ENCODE measurements around the gene SPAG8. TPM values are rescaled to one million over a fixed set of nuclear protein-coding genes. Genes with fewer than 3 reads are reported as not detected.

SPAG8 gene
- total RNA-seq, 2 experiments from 2014 or later = 1.8 to 2.5 TPM

DNA sequence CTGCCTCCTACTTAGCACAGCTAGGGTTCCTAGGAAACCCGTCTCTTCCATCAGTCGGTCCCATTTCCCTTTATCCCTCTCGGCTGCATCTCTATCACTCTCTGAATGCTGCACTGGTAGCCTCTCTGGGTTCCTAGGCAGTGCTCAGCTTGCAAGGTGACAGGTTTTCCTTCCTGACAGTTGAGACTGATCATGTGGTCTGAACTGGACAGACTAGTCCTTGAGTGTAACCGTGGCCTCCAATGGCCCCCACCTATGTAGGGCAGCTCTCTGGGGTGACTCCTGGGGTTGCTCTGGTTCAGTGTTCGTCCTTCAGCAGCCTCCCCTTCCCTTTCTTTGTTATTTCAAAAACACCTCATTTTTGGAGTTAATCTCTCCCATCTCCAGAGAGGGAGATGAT lies 20.8 kb upstream of the SPAG8 start:
- POLR2A ChIA-PET = no interaction called here
- peaks cover 26% of the 10 kb centered on the region for H3K4me1 Mint-ChIP-seq
- no peaks in the 10 kb centered on the region for H3K27me3 Mint-ChIP-seq

DNA sequence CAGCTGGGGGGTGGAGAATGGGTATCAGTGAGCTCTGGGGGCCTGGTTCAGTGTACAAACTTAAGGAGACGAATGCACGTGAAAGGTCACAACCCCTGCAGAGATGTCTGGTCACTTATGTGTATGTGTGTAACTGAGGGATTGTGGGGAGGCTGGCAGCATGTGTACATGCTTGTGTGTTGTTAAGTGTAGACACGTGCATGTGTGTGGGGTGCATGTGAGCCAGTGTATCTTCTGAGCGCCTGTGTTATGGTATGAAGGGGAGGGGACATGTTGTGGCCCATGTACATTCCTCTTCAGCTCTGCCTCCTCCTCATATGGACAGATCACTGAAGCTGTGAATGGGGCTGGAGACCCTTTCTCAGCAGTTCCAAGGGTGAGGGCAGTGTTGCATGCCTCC lies 19.0 kb upstream of the SPAG8 start:
- no peak overlapping the region for H3K4me3 Mint-ChIP-seq
- ChIA-PET CTCF (interaction anchor here (1.1 to 2.3 kb wide), 2 partner anchors 41 to 51 kb away, joined by 3 to 8 read pairs; no protein-coding TSS in a partner anchor), POLR2A (interaction anchor here (0.6 kb wide), 1 partner anchor 181 kb away, joined by 4 read pairs; no protein-coding TSS in a partner anchor)
- H3K4me1 Mint-ChIP-seq = peaks cover 35% of the 10 kb centered on the region
- no peak for DNase-seq
- no peaks in the 10 kb centered on the region for H3K36me3 Mint-ChIP-seq (ENCODE audit: low read depth)
- H3K27ac Mint-ChIP-seq = no peak overlapping the region
- H3K9me3 Mint-ChIP-seq = no peaks in the 10 kb centered on the region
- H3K27me3 Mint-ChIP-seq = peaks cover 3% of the 10 kb centered on the region

More for the DNA sequence above, 20.8 kb upstream of the SPAG8 start:
- no peaks in the 10 kb centered on the region for H3K9me3 Mint-ChIP-seq
- CTCF ChIA-PET = interaction anchor here (1.6 to 2.3 kb wide), 2 partner anchors 22 to 43 kb away, joined by 4 to 8 read pairs; no protein-coding TSS in a partner anchor
- no peaks in the 10 kb centered on the region for H3K36me3 Mint-ChIP-seq (ENCODE audit: low read depth)
- H3K4me3 Mint-ChIP-seq = no peak overlapping the region
- H3K27ac Mint-ChIP-seq = no peak overlapping the region
- DNase-seq = no peak

DNA sequence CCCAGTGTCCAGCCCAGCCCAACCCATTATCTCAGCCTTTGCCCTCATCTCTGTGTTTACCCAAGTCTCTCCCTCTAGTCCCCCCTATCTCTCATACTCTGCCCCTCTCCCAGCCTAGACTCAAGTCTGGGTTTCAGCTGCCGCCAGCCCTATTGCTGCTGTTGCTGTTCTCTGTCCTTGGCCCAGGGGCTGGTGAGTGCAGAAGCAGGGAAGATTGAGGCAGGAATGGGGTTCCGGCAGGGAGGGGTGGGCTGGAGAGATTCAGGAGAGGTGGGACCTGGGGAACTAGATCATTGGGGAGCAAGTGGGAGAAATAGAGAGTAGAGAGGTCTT lies 17.7 kb upstream of the SPAG8 start:
- DNase-seq = no peak
- Mint-ChIP-seq H3K36me3 (ENCODE audit: low read depth) (no peaks in the 10 kb centered on the region), H3K4me3 (peak overlapping the region; percentile 79), H3K9me3 (no peaks in the 10 kb centered on the region), H3K27ac (peak overlapping the region; percentile 77), H3K4me1 (peaks cover 36% of the 10 kb centered on the region), H3K27me3 (peaks cover 3% of the 10 kb centered on the region)
- POLR2A ChIA-PET = no interaction called here
- CTCF ChIA-PET = interaction anchor here (0.6 kb wide), 1 partner anchor 62 kb away, joined by 3 read pairs; no protein-coding TSS in a partner anchor

DNA sequence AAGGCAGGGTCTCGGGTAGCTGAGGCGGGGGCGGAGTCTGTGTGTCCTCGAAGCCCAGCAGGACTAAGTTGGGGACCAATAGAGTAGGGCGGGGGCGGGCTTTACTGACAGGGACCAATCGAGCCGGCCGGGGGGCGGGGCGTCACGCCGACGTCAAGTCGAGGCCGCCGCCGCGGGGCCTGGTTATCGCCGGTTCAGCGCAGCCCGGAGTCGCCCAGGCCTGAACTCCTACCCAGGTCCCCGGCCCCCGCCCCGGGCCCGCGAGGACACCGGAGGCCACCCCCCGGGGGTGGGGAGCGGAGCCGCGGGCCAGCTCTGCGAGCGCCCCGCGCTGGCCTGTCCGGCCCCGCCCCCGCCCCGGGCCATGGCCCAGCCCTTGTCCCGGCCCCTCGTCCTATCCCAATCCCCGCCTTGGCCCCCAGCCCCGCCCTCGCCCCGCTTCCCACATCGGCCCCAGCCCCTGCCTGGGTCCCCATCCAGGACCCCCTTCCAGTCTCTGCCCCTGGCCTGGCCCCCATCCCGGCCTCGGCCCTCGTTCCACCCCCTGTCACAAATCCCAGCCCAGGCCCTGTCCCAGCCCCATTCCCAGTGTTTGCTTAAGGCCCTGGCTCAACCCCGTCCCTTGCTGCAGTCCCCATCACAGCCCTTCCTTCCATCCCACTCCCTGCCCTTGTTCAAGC lies 17.2 kb upstream of the SPAG8 start, which contains the start of gene TMEM8B:
TSS of gene TMEM8B (plus strand) at position 145 of the 680 bp plus-strand sequence. CDS start at position 365, 220 bp downstream.
- H3K9me3 Mint-ChIP-seq = no peaks in the 10 kb centered on the region
- H3K4me1 Mint-ChIP-seq = peaks cover 32% of the 10 kb centered on the region
- peak within 1 kb of the TSS; percentile 89 for H3K27ac Mint-ChIP-seq
- H3K4me3 Mint-ChIP-seq = peak within 1 kb of the TSS; percentile 91
- CTCF ChIA-PET = interaction anchor here (0.7 to 1.7 kb wide), 2 partner anchors 16 to 40 kb away, joined by 3 to 4 read pairs; no protein-coding TSS in a partner anchor
- POLR2A ChIA-PET = interaction anchor here (1.1 kb wide), 1 partner anchor 15 kb away, joined by 5 read pairs; the partner anchor contains the start of gene HINT2
- H3K27me3 Mint-ChIP-seq = peaks cover 3% of the 10 kb centered on the region
- no peaks in the 10 kb centered on the region for H3K36me3 Mint-ChIP-seq (ENCODE audit: low read depth)
- DNase-seq = peak; percentile 95

DNA sequence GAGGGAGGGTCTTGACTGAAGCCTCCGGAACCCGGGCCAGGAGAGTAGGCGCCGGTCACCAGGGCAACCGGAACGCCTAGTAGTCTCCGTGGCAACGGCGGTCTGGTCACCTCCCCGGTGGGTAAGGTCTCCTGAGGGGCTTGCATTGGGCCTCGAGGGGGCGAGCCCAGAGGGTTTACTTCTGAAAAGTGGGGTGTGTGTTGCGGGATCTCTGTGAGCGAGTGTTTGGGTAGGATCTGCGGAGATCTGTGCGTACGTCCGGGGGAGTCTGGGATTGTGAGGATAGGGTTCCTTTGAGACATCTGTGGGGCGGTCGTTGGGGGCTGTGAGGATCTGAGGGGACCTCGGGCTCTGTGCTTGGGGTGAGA lies 16.6 kb upstream of the SPAG8 start, which contains the start of gene FAM221B:
TSS of gene FAM221B (minus strand) at position 17 of the 368 bp plus-strand sequence. CDS start 2,571 bp downstream, outside the sequence.
- Mint-ChIP-seq H3K9me3 (no peaks in the 10 kb centered on the region), H3K4me1 (peaks cover 29% of the 10 kb centered on the region), H3K36me3 (ENCODE audit: low read depth) (no peaks in the 10 kb centered on the region), H3K27me3 (peaks cover 3% of the 10 kb centered on the region), H3K4me3 (peak within 1 kb of the TSS; percentile 91), H3K27ac (peak within 1 kb of the TSS; percentile 89)
- ChIA-PET CTCF (interaction anchor here (0.7 to 1.7 kb wide), 2 partner anchors 15 to 40 kb away, joined by 3 to 4 read pairs; no protein-coding TSS in a partner anchor), POLR2A (interaction anchor here (1.1 kb wide), 1 partner anchor 14 kb away, joined by 5 read pairs; the partner anchor contains the start of gene HINT2)
- peak; percentile 50 for DNase-seq

DNA sequence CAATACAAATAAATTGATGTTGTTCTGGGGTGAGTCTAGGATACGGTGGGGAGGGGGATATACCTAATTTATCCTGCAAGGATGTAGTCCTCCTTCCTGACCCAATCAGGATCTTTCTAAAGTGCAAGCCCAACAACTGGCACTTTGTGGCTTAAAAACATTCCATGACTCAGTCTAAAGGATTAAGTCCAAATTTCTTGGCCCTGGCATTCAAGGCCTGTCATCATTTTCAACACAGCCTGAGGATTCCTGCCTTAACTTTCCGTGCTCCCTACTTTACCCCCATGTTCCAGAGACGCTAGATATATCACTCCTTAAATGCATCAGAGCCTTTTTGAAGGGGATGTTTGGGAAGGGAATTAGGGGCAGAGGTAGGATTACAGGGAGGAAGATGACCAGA lies 15.4 kb upstream of the SPAG8 start:
- Mint-ChIP-seq H3K4me1 (peaks cover 26% of the 10 kb centered on the region), H3K27ac (no peak overlapping the region), H3K4me3 (peak overlapping the region; percentile 91), H3K36me3 (ENCODE audit: low read depth) (no peaks in the 10 kb centered on the region), H3K27me3 (peaks cover 5% of the 10 kb centered on the region), H3K9me3 (no peaks in the 10 kb centered on the region)
- DNase-seq = no peak
- ChIA-PET POLR2A (no interaction called here), CTCF (no interaction called here)

DNA sequence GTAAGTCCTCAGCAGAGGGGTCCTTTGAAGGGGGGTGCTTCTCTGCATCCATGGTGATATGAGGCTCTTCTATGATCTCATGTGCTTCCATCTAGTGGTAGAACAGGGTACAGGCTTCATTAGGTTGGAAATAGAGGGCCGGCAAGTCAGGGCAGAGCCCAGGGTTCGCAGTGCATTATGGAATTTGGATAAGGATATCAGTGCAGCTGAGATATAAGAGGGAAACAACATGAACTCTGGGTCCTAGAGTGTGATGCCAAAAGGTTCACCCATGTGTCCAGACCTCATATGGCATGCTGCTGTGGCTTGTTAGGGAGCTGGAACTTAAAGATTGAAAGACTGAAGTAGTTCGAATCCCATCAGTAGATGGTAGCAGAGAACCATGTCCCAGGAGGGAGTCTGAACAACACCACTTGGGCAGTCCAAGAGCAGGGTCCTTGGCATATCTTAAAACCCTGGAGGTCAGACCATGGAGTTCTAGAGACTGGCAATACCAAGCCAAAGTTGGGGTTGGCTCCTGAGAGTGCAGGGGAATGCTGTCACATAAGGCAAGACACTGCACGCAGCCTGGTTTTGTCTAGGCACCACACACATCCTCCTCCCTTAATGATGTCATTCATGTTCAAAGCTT lies 14.1 kb upstream of the SPAG8 start:
- Mint-ChIP-seq H3K27ac (no peak overlapping the region), H3K4me1 (peaks cover 26% of the 10 kb centered on the region), H3K4me3 (no peak overlapping the region), H3K36me3 (ENCODE audit: low read depth) (no peaks in the 10 kb centered on the region), H3K9me3 (no peaks in the 10 kb centered on the region), H3K27me3 (peaks cover 5% of the 10 kb centered on the region)
- peak; percentile 52 for DNase-seq
- ChIA-PET CTCF (interaction anchor here (0.6 to 1.7 kb wide), 16 partner anchors 8 to 709 kb away, joined by 3 to 12 read pairs (median 4); partner anchors contain the start of genes HINT2 and SPAG8), POLR2A (no interaction called here)

DNA sequence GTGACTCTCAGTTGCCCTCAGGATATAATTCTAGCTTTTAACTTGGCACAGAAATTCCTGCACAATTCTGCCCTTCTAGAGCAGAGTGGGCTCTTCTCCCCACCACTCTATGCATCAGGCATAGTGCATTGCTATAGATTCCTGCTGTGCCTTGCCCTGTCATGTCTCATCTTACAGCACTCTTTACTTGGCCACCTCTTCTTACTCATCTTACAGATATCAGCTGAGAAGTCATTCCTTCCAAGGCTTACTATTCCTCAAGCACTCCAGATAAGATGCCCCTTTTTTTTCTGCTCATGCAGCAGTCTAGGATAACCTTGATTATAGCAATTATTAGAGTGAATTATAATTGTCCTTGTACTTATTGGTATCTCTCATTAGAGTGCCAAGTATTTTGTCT lies 10.9 kb upstream of the SPAG8 start:
- no peaks in the 10 kb centered on the region for H3K36me3 Mint-ChIP-seq (ENCODE audit: low read depth)
- no peak overlapping the region for H3K4me3 Mint-ChIP-seq
- H3K27me3 Mint-ChIP-seq = peaks cover 8% of the 10 kb centered on the region
- CTCF ChIA-PET = interaction anchor here (1.3 kb wide), 1 partner anchor 25 kb away, joined by 3 read pairs; no protein-coding TSS in a partner anchor
- H3K27ac Mint-ChIP-seq = no peak overlapping the region
- POLR2A ChIA-PET = no interaction called here
- DNase-seq = no peak
- H3K9me3 Mint-ChIP-seq = no peaks in the 10 kb centered on the region
- peaks cover 12% of the 10 kb centered on the region for H3K4me1 Mint-ChIP-seq

DNA sequence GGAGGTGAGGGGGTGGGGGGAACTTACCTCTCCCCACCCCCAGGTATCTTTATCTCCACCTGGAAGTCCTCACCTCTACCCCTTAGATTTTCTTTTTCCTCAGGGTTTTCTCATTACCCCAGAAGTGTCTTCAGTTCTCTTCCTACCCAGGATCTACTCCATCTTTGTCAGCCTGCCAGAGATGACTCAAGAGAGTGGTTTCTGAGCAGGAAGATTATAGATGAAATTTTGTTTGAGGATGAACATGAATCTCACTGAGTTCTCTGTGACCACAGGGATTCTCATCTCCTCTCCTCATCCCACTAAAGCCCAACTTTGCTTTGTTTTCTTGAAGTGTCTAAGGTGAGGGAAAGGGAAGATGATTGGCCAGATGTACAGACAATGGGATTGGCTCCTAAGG lies 8.0 kb upstream of the SPAG8 start:
- no peak for DNase-seq
- H3K4me1 Mint-ChIP-seq = peaks cover 5% of the 10 kb centered on the region

DNA sequence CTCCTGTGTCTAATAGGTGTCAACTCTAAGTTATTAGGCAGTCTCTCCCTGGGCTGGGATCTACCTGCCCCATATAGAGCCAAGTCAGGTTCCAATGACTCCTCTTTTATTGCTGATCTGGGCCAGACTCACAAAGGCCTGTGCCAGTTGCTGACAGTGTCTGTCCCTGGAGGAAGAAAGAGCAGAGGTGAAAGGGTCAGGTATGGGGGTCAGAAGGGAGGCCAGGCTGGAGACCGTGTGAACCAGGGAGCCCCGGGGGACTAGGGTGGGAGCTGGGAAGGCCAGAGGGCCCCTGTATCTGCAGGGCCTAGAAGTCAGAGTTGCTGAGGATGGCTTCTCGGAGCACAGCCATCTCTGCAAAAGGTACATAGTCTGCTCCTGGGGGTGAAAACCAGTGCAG lies 6.3 kb upstream of the SPAG8 start:
- no peaks in the 10 kb centered on the region for H3K9me3 Mint-ChIP-seq
- ChIA-PET POLR2A (no interaction called here), CTCF (no interaction called here)
- no peak overlapping the region for H3K27ac Mint-ChIP-seq
- DNase-seq = no peak
- H3K4me3 Mint-ChIP-seq = no peak overlapping the region
- peaks cover 15% of the 10 kb centered on the region for H3K27me3 Mint-ChIP-seq
- peaks cover 4% of the 10 kb centered on the region for H3K36me3 Mint-ChIP-seq (ENCODE audit: low read depth)
- H3K4me1 Mint-ChIP-seq = peaks cover 16% of the 10 kb centered on the region

More for the DNA sequence above, 8.0 kb upstream of the SPAG8 start:
- Mint-ChIP-seq H3K27ac (no peak overlapping the region), H3K9me3 (no peaks in the 10 kb centered on the region), H3K4me3 (no peak overlapping the region), H3K27me3 (peaks cover 15% of the 10 kb centered on the region), H3K36me3 (ENCODE audit: low read depth) (no peaks in the 10 kb centered on the region)
- CTCF ChIA-PET = interaction anchor here (0.8 to 1.3 kb wide), 2 partner anchors 16 to 91 kb away, joined by 4 read pairs; no protein-coding TSS in a partner anchor
- POLR2A ChIA-PET = no interaction called here

DNA sequence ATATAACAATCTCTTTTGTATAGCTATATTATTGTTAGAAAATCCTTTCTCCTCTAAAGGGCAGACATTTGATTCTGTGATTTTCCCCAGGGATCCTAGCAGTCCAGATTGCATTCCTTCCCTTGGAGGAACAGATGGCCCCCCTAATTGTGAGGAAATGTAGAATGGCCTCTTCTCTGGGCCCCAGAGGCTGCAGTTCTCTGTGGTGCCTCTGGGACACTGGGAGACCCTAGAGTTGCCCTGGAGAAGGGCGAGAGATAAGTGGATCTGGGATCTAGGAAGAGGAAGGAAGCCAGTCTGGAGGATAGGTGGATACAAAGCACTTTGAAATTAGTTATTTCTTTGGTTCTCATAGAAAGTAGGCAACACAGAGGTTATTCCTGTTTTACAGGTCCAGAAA lies 4.6 kb upstream of the SPAG8 start:
- no peaks in the 10 kb centered on the region for H3K9me3 Mint-ChIP-seq
- DNase-seq = no peak
- H3K27me3 Mint-ChIP-seq = peaks cover 13% of the 10 kb centered on the region
- CTCF ChIA-PET = interaction anchor here (1.0 to 1.3 kb wide), 2 partner anchors 10 to 159 kb away, joined by 3 to 4 read pairs; partner anchors contain the start of gene RMRP
- peaks cover 4% of the 10 kb centered on the region for H3K36me3 Mint-ChIP-seq (ENCODE audit: low read depth)
- no peak overlapping the region for H3K4me3 Mint-ChIP-seq
- H3K4me1 Mint-ChIP-seq = peaks cover 32% of the 10 kb centered on the region
- POLR2A ChIA-PET = no interaction called here
- H3K27ac Mint-ChIP-seq = no peak overlapping the region

DNA sequence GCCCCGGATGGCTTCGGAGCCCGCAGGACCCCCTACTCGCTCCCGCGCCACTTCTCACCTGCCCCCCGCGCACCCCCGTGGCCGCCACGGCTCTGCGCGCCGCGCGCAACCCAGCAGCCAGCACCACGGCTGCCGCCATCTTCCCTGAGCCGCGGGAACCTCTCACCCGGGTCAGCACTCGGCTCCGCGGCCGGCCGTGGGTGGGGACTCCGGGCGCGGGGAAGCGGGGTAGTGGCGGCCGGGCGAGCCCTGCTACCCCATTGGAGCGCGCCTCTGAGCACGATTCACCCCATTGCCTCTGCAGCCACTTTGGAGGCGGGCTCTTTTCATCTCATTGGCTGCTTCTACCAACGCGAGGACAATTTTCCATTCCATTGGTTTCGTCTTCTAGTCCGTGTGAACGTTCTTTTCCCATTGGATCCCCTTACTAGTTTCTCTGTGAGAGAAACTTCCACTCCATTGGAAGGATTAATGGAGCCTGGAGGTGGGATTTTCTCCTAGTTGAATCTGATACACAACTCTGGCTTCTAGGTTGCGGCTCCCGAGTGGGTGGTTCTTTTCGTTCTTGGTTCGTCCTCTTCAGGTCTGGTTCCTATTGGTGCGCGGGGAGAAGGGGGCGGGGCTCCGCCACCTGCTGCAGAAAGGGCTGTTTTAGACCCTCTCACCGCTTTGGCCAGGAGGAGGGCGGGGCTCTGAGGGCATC lies 2.9 kb upstream of the SPAG8 start, which contains the start of gene HINT2:
TSS of gene HINT2 (minus strand) at position 202 of the 703 bp plus-strand sequence. CDS start at position 139, 63 bp downstream.
- H3K9me3 Mint-ChIP-seq = no peaks in the 10 kb centered on the region

More for the DNA sequence above, 2.9 kb upstream of the SPAG8 start, which contains the start of gene HINT2:
- Mint-ChIP-seq H3K27me3 (peaks cover 13% of the 10 kb centered on the region), H3K36me3 (ENCODE audit: low read depth) (peaks cover 4% of the 10 kb centered on the region), H3K27ac (peak within 1 kb of the TSS; percentile 95), H3K4me1 (peaks cover 43% of the 10 kb centered on the region), H3K4me3 (peak within 1 kb of the TSS; percentile 86)
- CTCF ChIA-PET = interaction anchor here (0.6 to 5.5 kb wide), 6 partner anchors 9 to 1660 kb away, joined by 3 to 34 read pairs (median 4); partner anchors contain the start of gene NPR2
- DNase-seq = peak; percentile 99
- POLR2A ChIA-PET = interaction anchor here (0.7 to 1.2 kb wide), 2 partner anchors 14 to 376 kb away, joined by 3 to 5 read pairs; partner anchors contain the start of genes CLTA, FAM221B and TMEM8B
